Activated T-helper 17 cell treated with anti-CD3 and anti-CD28 coated beads, Interleukin-2, amount 50 U/mL, for 72 hours (primary cell): ENCODE data around the gene PIF1. TPM values are rescaled to one million over a fixed set of nuclear protein-coding genes. Genes with fewer than 3 reads are reported as not detected.

Experiments
- ATAC-seq: fragments of 150-1000 bp; cut with Tn5 transposase; replicated peaks from 2 replicates; pipeline ENCODE4 v1.10.0; 2021; ENCODE audit warnings: mild to moderate bottlenecking, moderate library complexity
- H3K27ac Mint-ChIP-seq: one replicate; pipeline ENCODE4 v1.8.0; 2022; ENCODE audit warnings: mixed read lengths
- H3K27me3 Mint-ChIP-seq: one replicate; pipeline ENCODE4 v1.8.0; 2022; ENCODE audit warnings: mixed read lengths
- H3K36me3 Mint-ChIP-seq: one replicate; pipeline ENCODE4 v1.8.0; 2022; ENCODE audit warnings: low read depth, mild to moderate bottlenecking, mixed read lengths
- H3K4me1 Mint-ChIP-seq: one replicate; pipeline ENCODE4 v1.8.0; 2022; ENCODE audit warnings: mixed read lengths
- H3K4me3 Mint-ChIP-seq: one replicate; pipeline ENCODE4 v1.8.0; 2022; ENCODE audit warnings: mild to moderate bottlenecking, mixed read lengths
- H3K9me3 Mint-ChIP-seq: one replicate; pipeline ENCODE4 v1.8.0; 2022; ENCODE audit warnings: mixed read lengths
- total RNA-seq, 2 donors: library from RNA; stranded (reverse); gene quantifications; one replicate each; pipeline ENCODE4 v1.2.3, GENCODE V29; 2022

PIF1 gene, protein sequence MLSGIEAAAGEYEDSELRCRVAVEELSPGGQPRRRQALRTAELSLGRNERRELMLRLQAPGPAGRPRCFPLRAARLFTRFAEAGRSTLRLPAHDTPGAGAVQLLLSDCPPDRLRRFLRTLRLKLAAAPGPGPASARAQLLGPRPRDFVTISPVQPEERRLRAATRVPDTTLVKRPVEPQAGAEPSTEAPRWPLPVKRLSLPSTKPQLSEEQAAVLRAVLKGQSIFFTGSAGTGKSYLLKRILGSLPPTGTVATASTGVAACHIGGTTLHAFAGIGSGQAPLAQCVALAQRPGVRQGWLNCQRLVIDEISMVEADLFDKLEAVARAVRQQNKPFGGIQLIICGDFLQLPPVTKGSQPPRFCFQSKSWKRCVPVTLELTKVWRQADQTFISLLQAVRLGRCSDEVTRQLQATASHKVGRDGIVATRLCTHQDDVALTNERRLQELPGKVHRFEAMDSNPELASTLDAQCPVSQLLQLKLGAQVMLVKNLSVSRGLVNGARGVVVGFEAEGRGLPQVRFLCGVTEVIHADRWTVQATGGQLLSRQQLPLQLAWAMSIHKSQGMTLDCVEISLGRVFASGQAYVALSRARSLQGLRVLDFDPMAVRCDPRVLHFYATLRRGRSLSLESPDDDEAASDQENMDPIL
- 10 to 100 TPM; 44.4 to 53.1 TPM for total RNA-seq

DNA sequence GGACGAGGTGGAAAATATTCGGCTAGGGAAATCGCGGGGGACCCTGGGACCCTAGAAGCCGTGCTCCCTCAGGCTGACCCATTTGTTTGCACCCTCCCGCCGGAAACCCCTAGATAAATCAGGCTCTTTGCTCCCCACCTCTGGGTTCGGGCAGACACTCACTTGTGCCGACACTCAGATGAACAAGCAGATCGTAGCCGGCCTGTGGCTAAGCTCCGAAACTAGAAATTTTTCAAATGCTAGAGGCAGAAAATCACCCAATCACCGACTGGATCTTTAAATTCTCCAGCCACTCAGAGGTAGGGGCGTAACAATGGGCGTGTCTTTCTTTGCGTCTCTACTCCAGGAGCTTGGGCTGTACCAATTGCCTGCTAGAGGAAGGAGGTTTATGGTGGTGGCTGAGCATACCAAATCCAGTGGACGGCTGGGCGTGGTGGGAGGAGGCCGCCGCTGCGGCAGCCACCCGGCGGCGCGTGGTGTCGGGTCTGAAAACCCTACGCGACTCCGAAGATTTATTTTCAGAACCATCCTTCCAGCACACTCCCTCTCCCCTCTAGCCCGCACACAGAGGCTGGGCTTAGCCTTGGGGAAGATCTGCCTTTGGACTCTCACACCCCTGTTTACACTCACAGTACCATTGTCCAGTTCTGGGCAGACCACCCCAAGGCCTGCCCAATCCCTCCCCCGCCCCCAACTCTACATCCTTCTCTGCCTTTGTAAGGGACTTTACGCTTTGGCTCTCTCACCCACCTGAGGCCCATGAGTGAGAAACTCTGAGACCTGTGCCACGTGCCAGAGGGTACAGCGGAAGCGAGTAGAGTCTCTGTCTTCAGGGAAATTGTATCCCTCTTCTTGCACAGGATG, at the start of gene PIF1:
PIF1 (minus strand) TSS at position 217 of the 864 bp plus-strand sequence. CDS start 1,312 bp downstream, outside the sequence.
- peaks cover 11% of the 10 kb centered on the region for H3K36me3 Mint-ChIP-seq
- peak within 1 kb of the TSS; percentile 95 for H3K4me3 Mint-ChIP-seq
- no peaks in the 10 kb centered on the region for H3K27me3 Mint-ChIP-seq
- peak within 1 kb of the TSS; percentile 74 for H3K27ac Mint-ChIP-seq
- no peaks in the 10 kb centered on the region for H3K9me3 Mint-ChIP-seq
- ATAC-seq, result peak; percentile 95
- peaks cover 17% of the 10 kb centered on the region for H3K4me1 Mint-ChIP-seq

DNA sequence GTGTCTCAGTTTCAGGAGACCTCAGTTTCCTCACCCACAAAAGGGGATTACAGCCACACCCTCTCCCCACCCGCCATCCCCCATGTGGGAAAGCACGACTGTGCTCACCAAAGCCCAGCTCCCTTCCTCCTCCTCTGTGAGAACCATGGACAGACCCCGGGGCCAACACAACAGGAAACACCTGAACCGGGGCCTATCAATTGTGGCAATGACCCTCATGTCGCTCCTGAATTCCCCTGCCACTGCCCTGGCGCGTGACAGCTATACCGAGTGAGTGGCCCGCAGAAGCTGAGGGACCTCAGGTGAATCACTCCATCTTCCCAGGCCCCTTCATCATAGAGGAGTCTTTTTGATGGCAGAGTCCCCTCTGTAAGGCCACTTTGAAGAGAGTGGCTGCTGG, 44.9 kb upstream of the PIF1 start:
- H3K27me3 Mint-ChIP-seq, result no peaks in the 10 kb centered on the region
- no peaks in the 10 kb centered on the region for H3K9me3 Mint-ChIP-seq
- H3K4me3 Mint-ChIP-seq, result no peak overlapping the region
- peak overlapping the region; percentile 74 for H3K27ac Mint-ChIP-seq
- peaks cover 15% of the 10 kb centered on the region for H3K4me1 Mint-ChIP-seq
- H3K36me3 Mint-ChIP-seq, result peaks cover 19% of the 10 kb centered on the region
- no peak for ATAC-seq

DNA sequence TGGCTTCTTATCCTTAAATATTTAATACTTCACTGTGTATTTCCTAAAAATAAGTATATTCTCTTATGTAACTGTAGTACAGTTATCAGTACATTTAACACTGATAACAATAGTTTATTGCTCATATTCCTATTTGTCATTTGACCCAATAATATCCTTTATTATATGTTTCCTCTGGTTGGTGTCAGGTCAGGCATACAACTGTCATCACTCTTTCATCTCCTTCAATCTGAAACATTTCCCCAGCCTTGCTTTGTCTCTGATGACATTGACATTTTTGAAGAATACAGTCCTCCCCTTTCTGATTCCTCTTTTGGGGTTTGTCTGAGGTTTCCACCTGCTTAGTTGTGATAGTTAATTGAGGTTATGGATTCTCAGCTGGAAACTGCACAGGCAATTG, 44.1 kb upstream of the PIF1 start:
- Mint-ChIP-seq H3K27me3 (no peaks in the 10 kb centered on the region), H3K4me3 (no peak overlapping the region), H3K27ac (peak overlapping the region; percentile 74), H3K36me3 (peaks cover 27% of the 10 kb centered on the region), H3K9me3 (no peaks in the 10 kb centered on the region), H3K4me1 (peaks cover 10% of the 10 kb centered on the region)
- no peak for ATAC-seq

GRCh38 chr15:64865998-64866520, 40.6 kb upstream of the PIF1 start:
- ATAC-seq, result no peak
- no peaks in the 10 kb centered on the region for H3K4me1 Mint-ChIP-seq
- H3K36me3 Mint-ChIP-seq, result peaks cover 61% of the 10 kb centered on the region
- H3K4me3 Mint-ChIP-seq, result no peak overlapping the region
- H3K27ac Mint-ChIP-seq, result peak overlapping the region; percentile 29
- H3K27me3 Mint-ChIP-seq, result no peaks in the 10 kb centered on the region
- H3K9me3 Mint-ChIP-seq, result no peaks in the 10 kb centered on the region

- H3K4me1 Mint-ChIP-seq, result no peaks in the 10 kb centered on the region
- no peak overlapping the region for H3K4me3 Mint-ChIP-seq
- ATAC-seq, result no peak
- H3K27ac Mint-ChIP-seq, result no peak overlapping the region
- no peaks in the 10 kb centered on the region for H3K27me3 Mint-ChIP-seq
- H3K9me3 Mint-ChIP-seq, result no peaks in the 10 kb centered on the region
- H3K36me3 Mint-ChIP-seq, result peaks cover 68% of the 10 kb centered on the region
These were observed 39.9 kb upstream of the PIF1 start for GRCh38 chr15:64865126-64865997.

- Mint-ChIP-seq H3K36me3 (peaks cover 80% of the 10 kb centered on the region), H3K4me3 (no peak overlapping the region), H3K27ac (peak overlapping the region; percentile 73), H3K9me3 (no peaks in the 10 kb centered on the region), H3K4me1 (peaks cover under 1% of the 10 kb centered on the region), H3K27me3 (no peaks in the 10 kb centered on the region)
- ATAC-seq, result no peak
These were observed 38.6 kb upstream of the PIF1 start for GRCh38 chr15:64864068-64864467.

DNA sequence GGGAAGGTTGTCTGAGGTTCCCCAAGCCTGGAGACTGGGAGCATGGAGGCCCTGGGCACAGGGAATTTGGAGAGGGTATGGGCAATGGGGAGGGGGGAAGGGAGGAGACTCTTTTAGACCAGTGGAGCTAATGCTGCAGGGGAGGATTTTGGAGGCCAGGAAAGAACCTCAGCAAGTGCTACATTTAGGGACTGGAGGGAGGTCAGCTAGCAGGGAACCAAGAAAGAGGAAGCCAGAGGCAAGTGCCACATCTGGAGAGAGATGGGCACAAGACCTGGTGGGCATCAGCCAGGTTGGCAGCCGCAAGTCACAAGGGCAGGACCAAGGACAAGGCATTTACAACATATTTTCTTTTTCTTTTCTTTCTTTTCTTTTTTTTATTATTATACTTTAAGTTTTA, 37.0 kb upstream of the PIF1 start:
- Mint-ChIP-seq H3K27me3 (no peaks in the 10 kb centered on the region), H3K27ac (peak overlapping the region; percentile 46), H3K4me1 (peaks cover 15% of the 10 kb centered on the region), H3K36me3 (peaks cover 95% of the 10 kb centered on the region), H3K9me3 (no peaks in the 10 kb centered on the region), H3K4me3 (no peak overlapping the region)
- no peak for ATAC-seq

GRCh38 chr15:64861960-64862359, 36.5 kb upstream of the PIF1 start:
- ATAC-seq, result no peak
- Mint-ChIP-seq H3K27ac (peak overlapping the region; percentile 46), H3K4me3 (no peak overlapping the region)

DNA sequence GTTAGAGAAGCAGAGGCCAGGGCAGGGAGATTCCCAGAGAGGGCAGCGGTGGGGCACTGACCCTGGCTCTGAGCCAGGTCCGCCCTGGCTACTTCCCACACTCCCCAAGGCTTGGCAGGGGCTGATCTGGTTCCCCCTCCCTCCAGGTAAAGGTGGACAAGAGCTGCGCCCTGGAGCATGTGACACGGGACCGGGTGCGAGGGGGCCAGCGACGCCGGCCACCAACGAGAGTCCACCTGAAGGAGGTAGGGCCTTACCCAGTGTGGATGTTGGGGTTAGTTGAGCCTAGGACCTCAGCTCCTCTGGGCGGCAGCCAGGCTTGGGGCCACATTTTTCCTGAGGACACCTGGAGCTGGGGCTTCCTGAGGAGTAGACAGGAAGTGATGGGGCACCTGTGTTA, 35.9 kb upstream of the PIF1 start:
- peaks cover 25% of the 10 kb centered on the region for H3K4me1 Mint-ChIP-seq
- H3K27ac Mint-ChIP-seq, result peak overlapping the region; percentile 46
- peaks cover 95% of the 10 kb centered on the region for H3K36me3 Mint-ChIP-seq
- no peak overlapping the region for H3K4me3 Mint-ChIP-seq
- no peaks in the 10 kb centered on the region for H3K9me3 Mint-ChIP-seq
- H3K27me3 Mint-ChIP-seq, result no peaks in the 10 kb centered on the region
- ATAC-seq, result no peak

More at GRCh38 chr15:64861960-64862359, 36.5 kb upstream of the PIF1 start:
- Mint-ChIP-seq H3K4me1 (peaks cover 20% of the 10 kb centered on the region), H3K36me3 (peaks cover 95% of the 10 kb centered on the region), H3K9me3 (no peaks in the 10 kb centered on the region), H3K27me3 (no peaks in the 10 kb centered on the region)

- H3K4me3 Mint-ChIP-seq, result no peak overlapping the region
- H3K4me1 Mint-ChIP-seq, result peaks cover 42% of the 10 kb centered on the region
- no peak for ATAC-seq
- peaks cover 99% of the 10 kb centered on the region for H3K36me3 Mint-ChIP-seq
- H3K9me3 Mint-ChIP-seq, result no peaks in the 10 kb centered on the region
- no peaks in the 10 kb centered on the region for H3K27me3 Mint-ChIP-seq
- peak overlapping the region; percentile 95 for H3K27ac Mint-ChIP-seq
These were observed 33.8 kb upstream of the PIF1 start for GRCh38 chr15:64859226-64859625.

DNA sequence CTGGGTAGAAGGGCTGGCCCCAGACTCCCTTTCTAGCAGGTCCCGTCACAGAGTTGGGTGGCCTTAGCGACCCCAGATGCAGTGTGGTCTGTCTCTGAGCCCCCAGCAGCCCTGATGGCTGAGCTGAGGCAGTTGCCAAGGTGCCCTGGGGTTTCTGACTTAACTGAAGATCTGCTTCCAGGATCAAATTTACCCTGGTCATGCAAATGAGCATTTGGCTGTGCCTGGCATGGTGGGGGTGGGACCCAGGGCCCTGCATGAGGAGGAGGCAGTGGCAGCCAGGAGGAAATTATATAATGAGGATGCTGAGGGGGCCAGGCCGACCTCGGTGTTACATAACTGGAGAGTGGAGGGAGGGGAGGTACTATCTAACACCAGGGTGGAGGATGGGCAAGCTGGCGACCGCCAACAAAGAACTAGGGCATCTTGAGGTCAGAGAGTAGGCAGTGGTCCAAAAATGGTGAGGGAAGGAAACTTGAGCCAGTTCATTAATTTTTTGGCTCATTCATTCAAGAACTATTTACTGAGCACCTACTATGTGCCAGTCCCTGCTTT, 32.7 kb upstream of the PIF1 start:
- no peak for ATAC-seq
- H3K4me1 Mint-ChIP-seq, result peaks cover 42% of the 10 kb centered on the region
- H3K9me3 Mint-ChIP-seq, result no peaks in the 10 kb centered on the region
- H3K4me3 Mint-ChIP-seq, result peak overlapping the region; percentile 25
- peak overlapping the region; percentile 95 for H3K27ac Mint-ChIP-seq
- peaks cover 98% of the 10 kb centered on the region for H3K36me3 Mint-ChIP-seq
- H3K27me3 Mint-ChIP-seq, result no peaks in the 10 kb centered on the region

GRCh38 chr15:64857421-64857820, 32.0 kb upstream of the PIF1 start:
- Mint-ChIP-seq H3K27ac (peak overlapping the region; percentile 95), H3K4me1 (peaks cover 42% of the 10 kb centered on the region), H3K36me3 (peaks cover 99% of the 10 kb centered on the region), H3K9me3 (no peaks in the 10 kb centered on the region), H3K27me3 (no peaks in the 10 kb centered on the region), H3K4me3 (peak overlapping the region; percentile 25)
- no peak for ATAC-seq

GRCh38 chr15:64856429-64857145, 31.1 kb upstream of the PIF1 start:
- peak; percentile 26 for ATAC-seq
- H3K36me3 Mint-ChIP-seq, result peaks cover 99% of the 10 kb centered on the region
- H3K27ac Mint-ChIP-seq, result peak overlapping the region; percentile 95
- peaks cover 50% of the 10 kb centered on the region for H3K4me1 Mint-ChIP-seq
- H3K27me3 Mint-ChIP-seq, result no peaks in the 10 kb centered on the region
- no peaks in the 10 kb centered on the region for H3K9me3 Mint-ChIP-seq
- H3K4me3 Mint-ChIP-seq, result peak overlapping the region; percentile 25
